Activated CD4-positive, alpha-beta memory T cell treated with anti-CD3 and anti-CD28 coated beads for 36 hours (primary cell): ENCODE measurements around the gene TBC1D1. TPM values are rescaled to one million over a fixed set of nuclear protein-coding genes. Genes with fewer than 3 reads are reported as not detected.

Experiments used
- CTCF ChIA-PET: fragments of 350-600 bp; sonication (Branson Sonifier 250); formaldehyde crosslinking; loops from one replicate; lab custom pipeline; 2021; ENCODE audit warnings: antibody characterized with exemption, inconsistent platforms; lab: Charles Lee
- POLR2A ChIA-PET: fragments of 350-600 bp; sonication (Branson Sonifier 250); formaldehyde crosslinking; loops from one replicate; lab custom pipeline; 2021; ENCODE audit warnings: antibody characterized with exemption; lab: Charles Lee
- DNase-seq: peaks from one replicate; pipeline ENCODE4 v3.0.0-alpha.2; 2020
- H3K27ac Mint-ChIP-seq: one replicate; pipeline ENCODE4 v1.8.0; 2021; ENCODE audit warnings: mixed read lengths
- H3K27me3 Mint-ChIP-seq: one replicate; pipeline ENCODE4 v1.8.0; 2021; ENCODE audit warnings: mixed read lengths
- H3K36me3 Mint-ChIP-seq: one replicate; pipeline ENCODE4 v1.8.0; 2021; ENCODE audit warnings: mixed read lengths
- H3K4me1 Mint-ChIP-seq: one replicate; pipeline ENCODE4 v1.8.0; 2021; ENCODE audit warnings: low read depth, mixed read lengths
- H3K4me3 Mint-ChIP-seq: one replicate; pipeline ENCODE4 v1.8.0; 2021; ENCODE audit warnings: mild to moderate bottlenecking, mixed read lengths
- H3K9me3 Mint-ChIP-seq: one replicate; pipeline ENCODE4 v1.8.0; 2021; ENCODE audit warnings: mixed read lengths
- intact Hi-C: fragments of 100-400 bp; cut with micrococcal nuclease; formaldehyde crosslinking; loops from one replicate; pipeline ENCODE4 v1.15.1; 2023
- total RNA-seq, 2 experiments: library from RNA; stranded (reverse); gene quantifications; one replicate each; pipeline ENCODE4 v1.2.3, GENCODE V29; 2021

TBC1D1 gene
- total RNA-seq, 2 experiments from 2014 or later: 67.6 to 70.4 TPM

DNA sequence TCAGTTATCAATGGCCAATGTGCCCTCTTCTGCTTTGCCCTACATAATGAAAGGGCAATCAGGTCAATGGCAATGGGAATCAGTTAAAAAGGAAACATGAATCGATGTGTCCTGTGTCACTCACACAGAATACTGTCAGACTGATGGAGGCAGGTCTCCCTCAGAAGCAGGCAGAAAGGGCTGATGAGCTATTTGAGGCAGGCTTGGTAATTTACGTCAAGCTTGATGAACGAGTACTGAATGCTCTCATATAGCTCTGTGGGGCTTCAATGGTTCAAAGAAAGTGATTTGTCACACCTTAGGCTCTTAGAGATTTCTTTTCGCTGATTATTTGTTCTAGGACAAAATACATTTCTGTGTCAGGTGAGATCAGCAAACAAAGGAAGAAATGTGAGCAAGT lies 22.6 kb upstream of the TBC1D1 start:
- ChIA-PET CTCF (no interaction called here), POLR2A (no interaction called here)
- no peak for DNase-seq
- intact Hi-C loops: no loop called here
- peaks cover 21% of the 10 kb centered on the region for H3K36me3 Mint-ChIP-seq
- peaks cover 12% of the 10 kb centered on the region for H3K4me1 Mint-ChIP-seq
- H3K27ac Mint-ChIP-seq: no peak overlapping the region
- H3K9me3 Mint-ChIP-seq: no peaks in the 10 kb centered on the region
- no peak overlapping the region for H3K4me3 Mint-ChIP-seq
- H3K27me3 Mint-ChIP-seq: no peaks in the 10 kb centered on the region

DNA sequence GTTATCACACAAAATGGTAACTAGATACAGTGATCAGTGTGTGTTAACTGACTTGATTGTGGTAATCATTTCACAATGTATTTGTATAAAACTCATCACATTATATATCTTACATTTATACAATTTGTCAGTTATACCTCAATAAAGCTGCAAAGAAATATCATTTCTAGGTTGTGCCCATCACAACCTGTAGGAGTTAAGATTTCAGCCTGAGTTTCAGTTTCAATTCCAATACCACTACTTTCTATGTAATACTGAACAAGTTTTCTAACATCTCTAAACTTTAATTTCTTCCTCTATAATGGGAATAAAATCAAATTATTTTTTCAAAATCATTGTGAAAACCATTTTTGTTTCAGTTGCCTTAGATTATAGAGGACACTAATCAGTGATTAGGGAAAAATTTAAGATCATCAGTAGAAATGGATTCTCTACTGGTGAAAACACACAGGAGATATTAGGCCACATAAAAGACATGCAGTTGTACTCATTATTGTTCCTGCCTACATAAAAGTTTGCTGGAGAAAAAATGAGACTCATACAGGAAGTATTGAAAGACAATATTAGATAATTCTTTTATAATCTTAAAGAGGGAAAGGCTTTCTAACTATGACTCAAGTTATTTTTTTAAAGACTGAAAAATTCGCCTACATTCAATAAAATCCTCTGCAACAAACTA lies 18.4 kb upstream of the TBC1D1 start:
- Mint-ChIP-seq H3K27ac (no peak overlapping the region), H3K4me3 (no peak overlapping the region), H3K4me1 (peaks cover 15% of the 10 kb centered on the region), H3K36me3 (peaks cover 12% of the 10 kb centered on the region), H3K27me3 (no peaks in the 10 kb centered on the region), H3K9me3 (no peaks in the 10 kb centered on the region)
- CTCF ChIA-PET: no interaction called here
- intact Hi-C loops: loop anchor here (2.0 to 5.0 kb wide), 2 partner anchors 18 to 45 kb away; partner anchors contain the start of genes PGM2 and TBC1D1
- no peak for DNase-seq
- POLR2A ChIA-PET: no interaction called here

DNA sequence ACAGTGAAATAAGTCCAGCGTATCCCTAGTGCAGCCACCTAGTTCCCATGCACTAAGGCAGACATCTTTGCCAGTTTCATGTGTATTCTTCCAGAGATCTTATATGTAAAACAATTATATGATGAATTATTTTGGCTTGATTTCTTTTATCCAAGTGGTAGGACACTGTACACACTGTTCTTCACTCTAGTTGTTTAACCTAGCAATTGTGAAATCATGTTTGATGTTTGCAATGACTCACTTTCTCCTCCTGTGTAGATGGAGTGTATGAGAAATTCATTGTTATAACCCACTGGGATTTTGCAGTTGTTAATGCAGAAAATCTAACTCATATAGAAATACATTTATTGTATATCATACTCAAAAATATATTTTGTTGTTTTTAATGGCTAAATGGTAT lies 17.5 kb upstream of the TBC1D1 start:
- POLR2A ChIA-PET: no interaction called here
- Mint-ChIP-seq H3K4me3 (no peak overlapping the region), H3K27ac (no peak overlapping the region), H3K9me3 (no peaks in the 10 kb centered on the region), H3K27me3 (no peaks in the 10 kb centered on the region), H3K4me1 (peaks cover 15% of the 10 kb centered on the region), H3K36me3 (peaks cover 6% of the 10 kb centered on the region)
- CTCF ChIA-PET: no interaction called here
- DNase-seq: no peak
- intact Hi-C loops: loop anchor here (2.0 to 5.0 kb wide), 2 partner anchors 17 to 46 kb away; partner anchors contain the start of genes PGM2 and TBC1D1

- H3K27me3 Mint-ChIP-seq: no peaks in the 10 kb centered on the region
- ChIA-PET CTCF (no interaction called here), POLR2A (no interaction called here)
Observed at GRCh38 chr4:37876156-37876555, 14.7 kb upstream of the TBC1D1 start.

DNA sequence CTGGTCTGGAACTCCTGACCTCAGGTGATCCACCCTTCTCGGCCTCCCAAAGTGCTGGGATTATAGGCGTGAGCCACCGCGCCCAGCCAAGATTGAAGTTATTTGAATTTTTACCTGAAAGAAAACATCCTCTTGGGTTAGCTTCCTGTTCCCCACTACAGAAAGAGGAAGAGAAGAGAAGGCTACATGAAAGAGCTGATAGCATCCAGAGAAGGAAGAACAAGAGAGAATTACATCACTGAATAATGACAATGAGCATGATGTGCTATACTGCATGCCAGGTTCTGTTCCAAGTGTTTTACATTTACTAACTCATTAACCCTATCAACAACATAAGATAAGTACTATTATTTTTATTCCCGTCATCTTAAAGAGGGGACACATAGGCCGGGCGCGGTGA lies 11.5 kb upstream of the TBC1D1 start:
- H3K9me3 Mint-ChIP-seq: no peaks in the 10 kb centered on the region
- H3K4me1 Mint-ChIP-seq: no peaks in the 10 kb centered on the region
- intact Hi-C loops: no loop called here
- no peaks in the 10 kb centered on the region for H3K36me3 Mint-ChIP-seq
- H3K27ac Mint-ChIP-seq: no peak overlapping the region
- DNase-seq: no peak
- ChIA-PET CTCF (no interaction called here), POLR2A (no interaction called here)
- no peaks in the 10 kb centered on the region for H3K27me3 Mint-ChIP-seq
- H3K4me3 Mint-ChIP-seq: no peak overlapping the region

More at GRCh38 chr4:37876156-37876555, 14.7 kb upstream of the TBC1D1 start:
- intact Hi-C loops: no loop called here
- no peak for DNase-seq
- Mint-ChIP-seq H3K4me1 (peaks cover 15% of the 10 kb centered on the region), H3K9me3 (no peaks in the 10 kb centered on the region), H3K36me3 (no peaks in the 10 kb centered on the region), H3K4me3 (no peak overlapping the region), H3K27ac (no peak overlapping the region)

- DNase-seq: no peak
- intact Hi-C loops: no loop called here
- Mint-ChIP-seq H3K27me3 (no peaks in the 10 kb centered on the region), H3K9me3 (no peaks in the 10 kb centered on the region), H3K27ac (no peak overlapping the region), H3K4me1 (peaks cover 6% of the 10 kb centered on the region), H3K36me3 (no peaks in the 10 kb centered on the region), H3K4me3 (no peak overlapping the region)
- ChIA-PET CTCF (no interaction called here), POLR2A (no interaction called here)
Observed at GRCh38 chr4:37881811-37882210, 9.1 kb upstream of the TBC1D1 start.

DNA sequence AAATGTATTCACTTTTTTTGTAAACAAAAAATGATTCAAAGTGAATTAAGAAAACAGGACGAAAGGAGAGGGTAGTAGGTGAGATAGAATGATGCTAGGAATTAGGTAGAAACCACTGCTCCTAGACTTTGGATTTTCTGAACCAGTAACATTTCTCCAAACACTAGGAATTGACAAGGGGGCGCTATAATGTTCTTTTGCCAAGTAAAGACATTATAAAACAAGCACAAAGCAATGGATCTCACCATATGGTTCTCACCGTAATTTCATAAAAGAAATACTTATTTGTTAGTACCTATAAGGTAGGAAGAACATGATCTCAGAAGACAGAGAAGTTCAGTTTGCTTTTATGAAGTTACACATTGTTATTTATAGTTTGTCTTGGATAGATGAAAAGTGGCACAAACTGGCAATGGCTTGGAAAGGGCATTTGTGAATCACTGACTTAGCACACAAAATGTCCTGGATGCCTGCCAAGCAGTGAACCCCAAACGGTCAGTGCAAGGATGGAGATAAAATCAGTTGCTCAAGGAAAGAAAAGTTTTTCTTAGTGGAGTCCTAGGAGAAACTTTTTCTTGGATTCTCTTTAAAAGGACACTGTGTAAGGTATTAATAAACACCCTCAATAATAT lies 8.1 kb upstream of the TBC1D1 start:
- Mint-ChIP-seq H3K36me3 (no peaks in the 10 kb centered on the region), H3K4me1 (peaks cover 6% of the 10 kb centered on the region), H3K27ac (no peak overlapping the region), H3K4me3 (no peak overlapping the region), H3K9me3 (no peaks in the 10 kb centered on the region), H3K27me3 (no peaks in the 10 kb centered on the region)
- POLR2A ChIA-PET: no interaction called here
- intact Hi-C loops: no loop called here
- CTCF ChIA-PET: no interaction called here
- DNase-seq: no peak

- ChIA-PET POLR2A (no interaction called here), CTCF (interaction anchor here (0.6 kb wide), 1 partner anchor 798 kb away, joined by 4 read pairs; no protein-coding TSS in a partner anchor)
- Mint-ChIP-seq H3K27me3 (peaks cover 1% of the 10 kb centered on the region), H3K9me3 (no peaks in the 10 kb centered on the region), H3K4me1 (peaks cover 6% of the 10 kb centered on the region), H3K36me3 (no peaks in the 10 kb centered on the region), H3K27ac (no peak overlapping the region), H3K4me3 (no peak overlapping the region)
- no peak for DNase-seq
- intact Hi-C loops: no loop called here
Observed at GRCh38 chr4:37884855-37885487, 5.9 kb upstream of the TBC1D1 start.

DNA sequence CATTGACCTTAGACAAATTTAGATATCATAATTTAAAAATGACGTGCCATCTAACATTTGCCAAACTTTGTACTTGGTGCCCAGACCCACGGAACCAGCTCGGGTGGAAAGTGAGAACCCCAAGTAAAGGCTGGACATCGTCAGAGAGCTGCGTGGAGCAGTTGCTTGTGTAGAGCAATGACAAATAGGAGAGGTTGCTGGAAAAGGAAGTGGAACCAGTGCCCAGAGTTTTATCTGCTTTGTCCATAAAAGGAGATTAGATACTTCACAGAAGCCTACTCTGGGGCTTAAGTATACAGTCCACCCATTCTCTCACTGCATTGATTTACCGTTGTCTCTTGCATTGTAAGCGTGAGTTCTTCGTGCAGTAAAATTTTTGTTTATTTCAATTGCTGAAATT lies 5.4 kb upstream of the TBC1D1 start:
- intact Hi-C loops: no loop called here
- H3K27me3 Mint-ChIP-seq: peaks cover 4% of the 10 kb centered on the region
- no peaks in the 10 kb centered on the region for H3K36me3 Mint-ChIP-seq
- peaks cover 6% of the 10 kb centered on the region for H3K4me1 Mint-ChIP-seq
- no peak for DNase-seq
- no peaks in the 10 kb centered on the region for H3K9me3 Mint-ChIP-seq
- H3K4me3 Mint-ChIP-seq: no peak overlapping the region
- POLR2A ChIA-PET: no interaction called here
- no peak overlapping the region for H3K27ac Mint-ChIP-seq
- CTCF ChIA-PET: interaction anchor here (0.6 kb wide), 1 partner anchor 798 kb away, joined by 4 read pairs; no protein-coding TSS in a partner anchor

DNA sequence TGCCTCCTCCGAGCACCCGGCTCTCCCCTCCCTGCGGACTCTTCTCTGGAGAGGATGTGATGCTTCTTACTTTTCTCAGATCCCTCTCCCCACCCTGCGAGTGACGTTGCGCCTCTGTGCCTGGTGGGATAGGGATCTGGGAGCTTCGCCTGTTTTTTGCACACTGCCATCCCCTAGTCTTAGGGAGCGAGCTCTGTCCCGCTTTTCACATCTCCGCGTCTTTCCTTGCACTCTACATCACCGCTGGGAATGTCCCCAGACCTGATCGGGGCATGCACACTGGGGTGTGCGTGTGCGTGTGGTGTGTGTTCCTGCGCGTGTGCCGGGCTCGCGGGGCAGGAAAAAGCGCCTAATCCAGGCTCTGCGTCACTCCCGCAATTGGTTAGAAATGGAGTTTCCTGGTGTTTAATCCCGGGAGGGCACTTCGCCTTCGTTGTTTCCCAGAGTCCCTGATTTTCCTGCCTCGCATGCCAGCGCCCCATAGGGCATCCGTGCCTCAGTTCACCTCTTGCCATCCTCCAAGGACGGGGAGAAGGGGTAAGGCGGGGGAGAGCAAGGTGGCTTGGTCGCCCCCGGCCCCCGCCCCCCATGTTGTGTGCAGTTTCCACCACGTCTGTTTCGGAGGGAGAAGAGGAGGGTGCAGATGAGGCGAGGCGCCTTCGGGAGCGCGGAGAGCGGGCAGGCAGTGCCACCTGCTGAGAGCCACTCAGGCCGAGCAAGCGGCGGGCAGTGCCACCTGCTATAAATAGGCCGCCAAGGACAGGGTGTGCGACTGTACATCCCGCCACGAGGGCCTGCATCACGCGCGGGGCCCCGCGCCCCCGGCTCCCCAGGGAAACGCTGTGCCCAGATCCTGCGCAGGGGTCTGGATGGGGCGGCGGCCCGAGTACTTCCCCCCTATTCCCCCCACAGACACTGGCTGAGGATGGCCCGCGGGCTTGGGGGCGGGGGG lies 759 bp upstream of the TBC1D1 start:
- ChIA-PET POLR2A (interaction anchor here (1.7 kb wide), 2 partner anchors 12 to 39 kb away, joined by 4 read pairs; no protein-coding TSS in a partner anchor), CTCF (no interaction called here)
- DNase-seq: peak; percentile 53
- Mint-ChIP-seq H3K4me3 (peak overlapping the region; percentile 16), H3K4me1 (peaks cover 21% of the 10 kb centered on the region), H3K27ac (no peak overlapping the region), H3K36me3 (no peaks in the 10 kb centered on the region), H3K9me3 (no peaks in the 10 kb centered on the region), H3K27me3 (peaks cover 4% of the 10 kb centered on the region)
- intact Hi-C loops: loop anchor here (2.0 to 10.0 kb wide), 7 partner anchors 17 to 787 kb away; a partner anchor contains a TSS
